GM12878 (cell line): ENCODE results near the gene GALT. TPM values are rescaled to one million over a fixed set of nuclear protein-coding genes. Genes with fewer than 3 reads are reported as not detected.

ENCODE experiments used
- ATAC-seq: fragments of 200-7000 bp; cut with Tn5 transposase; 3 replicates; pipeline ENCODE4 v1.9.1; 2020; ENCODE audit warnings: mild to moderate bottlenecking, moderate library complexity
- BruUV-seq: library from RNA; stranded (reverse); fragments of 400-500 nt; replicated peaks from 2 replicates; lab custom pipeline; 2021; lab: Mats Ljungman, UMichigan
- CTCF ChIA-PET: fragments of 300-600 bp; sonication (Branson Sonifier 250); formaldehyde crosslinking; extraction: SDS; loops from one replicate; lab custom pipeline; 2021; ENCODE audit warnings: inconsistent platforms; lab: Yijun Ruan, JAX
- POLR2A ChIA-PET: fragments of 350-600 bp; formaldehyde crosslinking; extraction: SDS; loops from one replicate; lab custom pipeline; 2021; ENCODE audit warnings: inconsistent platforms; lab: Charles Lee
- RAD21 ChIA-PET: fragments of 300-600 bp; sonication (Branson Sonifier 250); formaldehyde crosslinking; loops from one replicate; lab custom pipeline; 2023; ENCODE audit warnings: antibody characterized with exemption; ENCODE audit not compliant: unreplicated experiment; lab: Charles Lee
- SMC1A ChIA-PET: fragments of 300-600 bp; sonication (Branson Sonifier 250); formaldehyde crosslinking; loops from one replicate; lab custom pipeline; 2023; ENCODE audit not compliant: unreplicated experiment, uncharacterized antibody; lab: Charles Lee
- DNase-seq: peaks from one replicate; pipeline ENCODE4 v3.0.0-alpha.2; 2011; ENCODE audit warnings: low read depth, low spot score
- FAIRE-seq: peaks from 3 replicates; lab custom pipeline; 2011; peaks lifted over from hg19 to GRCh38; lab: Jason Lieb, UNC
- H2AFZ ChIP-seq: 2 replicates; pipeline ENCODE4 v1.6.0; 2011; ENCODE audit warnings: low read depth, low read length, control low read depth; ENCODE audit not compliant: control insufficient read depth
- H3K27ac ChIP-seq: 2 replicates; pipeline ENCODE4 v1.5.1; 2011; ENCODE audit warnings: control low read depth; ENCODE audit not compliant: control insufficient read depth, insufficient read depth
- H3K27me3 ChIP-seq, 2 experiments: replicated peaks in 1 of 2; 2 replicates each; pipeline versions ENCODE4 v1.6.0 to v1.6.1; 2011; ENCODE audit warnings: low read length in 1 of 2; ENCODE audit not compliant: control insufficient read depth in 2 of 2, insufficient read depth in 2 of 2
- H3K36me3 ChIP-seq, 2 experiments: 2 replicates each; pipeline ENCODE4 v1.5.1; 2011; ENCODE audit warnings: low read length in 1 of 2; ENCODE audit not compliant: control insufficient read depth in 2 of 2, insufficient read depth in 2 of 2
- H3K4me1 ChIP-seq: 2 replicates; pipeline ENCODE4 v1.6.1; 2011; ENCODE audit warnings: mild to moderate bottlenecking, low read length, moderate library complexity, mixed read lengths; ENCODE audit not compliant: control insufficient read depth, insufficient read depth
- H3K4me2 ChIP-seq: 2 replicates; pipeline ENCODE4 v1.6.0; 2011; ENCODE audit warnings: control low read depth; ENCODE audit not compliant: control insufficient read depth, insufficient read depth
- H3K4me3 ChIP-seq: fragments of 200-600 bp; sonication (generic); 2 replicates; pipeline ENCODE4 v1.5.1; 2016
- H3K79me2 ChIP-seq: 2 replicates; pipeline ENCODE4 v1.6.0; 2011; ENCODE audit warnings: low read length; ENCODE audit not compliant: control insufficient read depth, insufficient read depth
- H3K9ac ChIP-seq: 2 replicates; pipeline ENCODE4 v1.8.0; 2011; ENCODE audit warnings: low read length, control low read depth, mixed read lengths; ENCODE audit not compliant: control insufficient read depth, insufficient read depth
- H3K9me3 ChIP-seq: replicated peaks from 3 replicates; pipeline ENCODE4 v1.5.1; 2011; ENCODE audit warnings: mild to moderate bottlenecking, low read length; ENCODE audit not compliant: control insufficient read depth, insufficient read depth
- H4K20me1 ChIP-seq: 2 replicates; pipeline ENCODE4 v1.6.0; 2011; ENCODE audit not compliant: control insufficient read depth, insufficient read depth
- ESRRA ChIP-seq: IDR thresholded peaks from 2 replicates; pipeline ENCODE4 v1.6.1; 2012; ENCODE audit warnings: mild to moderate bottlenecking, low read length, improper control_type of control experiment
- EZH2 ChIP-seq: IDR thresholded peaks from 2 replicates; pipeline ENCODE4 v1.6.1; 2012; ENCODE audit warnings: low read depth, mild to moderate bottlenecking, control low read depth, inconsistent platforms, low read length, borderline replicate concordance; ENCODE audit not compliant: control insufficient read depth
- FOXM1 ChIP-seq: IDR thresholded peaks from 2 replicates; pipeline ENCODE4 v1.6.1; 2012; ENCODE audit warnings: low read depth, mild to moderate bottlenecking, inconsistent platforms, low read length, moderate library complexity
- IKZF2 ChIP-seq, 2 experiments: fragments of 450-650 bp; IDR thresholded peaks; 2 replicates each; pipeline ENCODE4 v1.6.1; 2017; ENCODE audit warnings: mild to moderate bottlenecking in 2 of 2, moderate library complexity in 2 of 2
- MEF2B ChIP-seq: fragments of 450-650 bp; IDR thresholded peaks from 2 replicates; pipeline ENCODE4 v1.6.1; 2018; ENCODE audit warnings: mild to moderate bottlenecking, moderate library complexity; ENCODE audit not compliant: partially characterized antibody, poor library complexity, severe bottlenecking
- NKRF ChIP-seq: fragments of 450-650 bp; conservative IDR thresholded peaks from 2 replicates; pipeline ENCODE4 v1.6.1; 2017; ENCODE audit warnings: mild to moderate bottlenecking, moderate library complexity
- ZNF217 ChIP-seq: fragments of 450-650 bp; IDR thresholded peaks from 2 replicates; pipeline ENCODE4 v1.6.1; 2017; ENCODE audit warnings: antibody characterized with exemption, mild to moderate bottlenecking
- ZNF24 ChIP-seq: fragments of 450-650 bp; IDR thresholded peaks from 2 replicates; pipeline ENCODE4 v1.6.1; 2017; ENCODE audit warnings: antibody characterized with exemption, mild to moderate bottlenecking
- ZSCAN29 ChIP-seq: fragments of 450-650 bp; IDR thresholded peaks from 2 replicates; pipeline ENCODE4 v1.6.1; 2017; ENCODE audit warnings: mild to moderate bottlenecking, moderate library complexity
- WGBS: methylation state at CpG from one replicate; pipeline ENCODE4 v1.1.6; 2016; ENCODE audit warnings: low lambda C conversion rate; ENCODE audit not compliant: insufficient replicate concordance, insufficient coverage; ENCODE audit errors: missing lambda C conversion rate; 5-methylcytosine and 5-hydroxymethylcytosine counted together
- in situ Hi-C: fragments of 300-500 bp; cut with MboI; formaldehyde crosslinking; loops from 9 replicates; pipeline ENCODE4 v1.14.3; 2018; ENCODE audit warnings: mixed read lengths
- intact Hi-C: fragments of 100-400 bp; cut with micrococcal nuclease; formaldehyde crosslinking; loops from one replicate; pipeline ENCODE4 v1.14.2; 2022; ENCODE audit not compliant: unreplicated experiment
- polyA plus RNA-seq, 11 experiments: library from polyadenylated mRNA; depleted of rRNA in 4 of 11; unstranded in 6 of 11; stranded (reverse) in 5 of 11; fragments of >200 nt; fragmentation: Nextera tagmentation in 4 of 11; fragmentation: Illumina TruSeq in 1 of 11; extraction: Ambion mirVana in 4 of 11; extraction: Trizol in 1 of 11; gene quantifications; 1 replicate in 1 of 11; 2 replicates in 10 of 11; pipeline versions ENCODE4 v1.2.1 to v1.2.3, GENCODE V29; 2011 to 2016; ENCODE audit warnings: inconsistent platforms in 2 of 11, missing spikeins in 2 of 11, low read depth in 1 of 11
- total RNA-seq, 4 experiments: library from RNA; depleted of rRNA in 3 of 4; stranded (reverse); fragments of >200 nt in 3 of 4; fragmentation: Illumina TruSeq in 1 of 4; extraction: Trizol in 1 of 4; gene quantifications; 2 replicates each; pipeline versions ENCODE4 v1.2.1 to v1.2.3, GENCODE V29; 2013 to 2021
- TF ChIP-seq, protein P1 (sequence below): fragments of 450-650 bp; IDR thresholded peaks from 2 replicates; pipeline ENCODE4 v1.6.1; 2016; ENCODE audit warnings: mild to moderate bottlenecking
- TF ChIP-seq, protein P2 (sequence below): fragments of 150-350 bp; IDR thresholded peaks from 2 replicates; pipeline ENCODE4 v1.6.1; 2014; ENCODE audit warnings: mild to moderate bottlenecking, low read depth, low read length
- TF ChIP-seq, protein P3 (sequence below): fragments of 450-650 bp; IDR thresholded peaks from 2 replicates; pipeline ENCODE4 v1.6.1; 2017; ENCODE audit warnings: mild to moderate bottlenecking, low read depth, inconsistent platforms; ENCODE audit not compliant: poor library complexity, severe bottlenecking

The GALT gene
- total and polyA plus RNA-seq, 10 of the 15 experiments (the other 5 are each of a cell fraction or from before 2014, with no cell fraction given): 9.3 to 34.1 (median 26.9) TPM

- intact Hi-C loops (loop anchor here (1.0 kb wide), 1 partner anchor 26 kb away; no protein-coding TSS in a partner anchor), in situ Hi-C loops (no loop called here)
- DNase-seq: no peak
- H3K79me2 ChIP-seq: no peaks in the 10 kb centered on the region
- H3K4me1 ChIP-seq: no peaks in the 10 kb centered on the region
- SMC1A ChIA-PET: interaction anchor here (1.1 kb wide), 1 partner anchor 310 kb away, joined by 3 read pairs; no protein-coding TSS in a partner anchor
- no TSS peak for BruUV-seq
- no peaks in the 10 kb centered on the region for H3K27me3 ChIP-seq
- no peaks in the 10 kb centered on the region for H3K9me3 ChIP-seq
- TF ChIP-seq FOXM1 (no peak), NKRF (no peak), IKZF2 (IDR thresholded peaks at IDR 0.05) (no peak), MEF2B (no peak), EZH2 (no peak), ESRRA (no peak), ZSCAN29 (no peak), ZNF217 (no peak), ZNF24 (no peak)
- TF ChIP-seq, protein P1, sequence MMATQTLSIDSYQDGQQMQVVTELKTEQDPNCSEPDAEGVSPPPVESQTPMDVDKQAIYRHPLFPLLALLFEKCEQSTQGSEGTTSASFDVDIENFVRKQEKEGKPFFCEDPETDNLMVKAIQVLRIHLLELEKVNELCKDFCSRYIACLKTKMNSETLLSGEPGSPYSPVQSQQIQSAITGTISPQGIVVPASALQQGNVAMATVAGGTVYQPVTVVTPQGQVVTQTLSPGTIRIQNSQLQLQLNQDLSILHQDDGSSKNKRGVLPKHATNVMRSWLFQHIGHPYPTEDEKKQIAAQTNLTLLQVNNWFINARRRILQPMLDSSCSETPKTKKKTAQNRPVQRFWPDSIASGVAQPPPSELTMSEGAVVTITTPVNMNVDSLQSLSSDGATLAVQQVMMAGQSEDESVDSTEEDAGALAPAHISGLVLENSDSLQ: no peak
- TF ChIP-seq, protein P2, sequence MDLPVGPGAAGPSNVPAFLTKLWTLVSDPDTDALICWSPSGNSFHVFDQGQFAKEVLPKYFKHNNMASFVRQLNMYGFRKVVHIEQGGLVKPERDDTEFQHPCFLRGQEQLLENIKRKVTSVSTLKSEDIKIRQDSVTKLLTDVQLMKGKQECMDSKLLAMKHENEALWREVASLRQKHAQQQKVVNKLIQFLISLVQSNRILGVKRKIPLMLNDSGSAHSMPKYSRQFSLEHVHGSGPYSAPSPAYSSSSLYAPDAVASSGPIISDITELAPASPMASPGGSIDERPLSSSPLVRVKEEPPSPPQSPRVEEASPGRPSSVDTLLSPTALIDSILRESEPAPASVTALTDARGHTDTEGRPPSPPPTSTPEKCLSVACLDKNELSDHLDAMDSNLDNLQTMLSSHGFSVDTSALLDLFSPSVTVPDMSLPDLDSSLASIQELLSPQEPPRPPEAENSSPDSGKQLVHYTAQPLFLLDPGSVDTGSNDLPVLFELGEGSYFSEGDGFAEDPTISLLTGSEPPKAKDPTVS: no peak
- TF ChIP-seq, protein P3, sequence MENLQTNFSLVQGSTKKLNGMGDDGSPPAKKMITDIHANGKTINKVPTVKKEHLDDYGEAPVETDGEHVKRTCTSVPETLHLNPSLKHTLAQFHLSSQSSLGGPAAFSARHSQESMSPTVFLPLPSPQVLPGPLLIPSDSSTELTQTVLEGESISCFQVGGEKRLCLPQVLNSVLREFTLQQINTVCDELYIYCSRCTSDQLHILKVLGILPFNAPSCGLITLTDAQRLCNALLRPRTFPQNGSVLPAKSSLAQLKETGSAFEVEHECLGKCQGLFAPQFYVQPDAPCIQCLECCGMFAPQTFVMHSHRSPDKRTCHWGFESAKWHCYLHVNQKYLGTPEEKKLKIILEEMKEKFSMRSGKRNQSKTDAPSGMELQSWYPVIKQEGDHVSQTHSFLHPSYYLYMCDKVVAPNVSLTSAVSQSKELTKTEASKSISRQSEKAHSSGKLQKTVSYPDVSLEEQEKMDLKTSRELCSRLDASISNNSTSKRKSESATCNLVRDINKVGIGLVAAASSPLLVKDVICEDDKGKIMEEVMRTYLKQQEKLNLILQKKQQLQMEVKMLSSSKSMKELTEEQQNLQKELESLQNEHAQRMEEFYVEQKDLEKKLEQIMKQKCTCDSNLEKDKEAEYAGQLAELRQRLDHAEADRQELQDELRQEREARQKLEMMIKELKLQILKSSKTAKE: no peak
- TF ChIP-seq, all 136 proteins: peak for 0
- H3K36me3 ChIP-seq: no peaks in the 10 kb centered on the region
- no peak overlapping the region for H3K27ac ChIP-seq
- WGBS: 65% methylated on average over 2 of the region's 2 CpGs
- FAIRE-seq (no peak), ATAC-seq (no peak)
- H2AFZ ChIP-seq: no peak overlapping the region
- ChIA-PET POLR2A (no interaction called here), RAD21 (no interaction called here), CTCF (interaction anchor here (0.8 to 3.3 kb wide), 6 partner anchors 10 to 39 kb away, joined by 3 to 23 read pairs (median 4); partner anchors contain the start of gene SIGMAR1)
- H3K4me2 ChIP-seq: no peak overlapping the region
- no peak overlapping the region for H3K4me3 ChIP-seq
- no peaks in the 10 kb centered on the region for H4K20me1 ChIP-seq
- H3K9ac ChIP-seq: no peak overlapping the region
Measured at GRCh38 chr9:34675869-34676268, 29.4 kb downstream of the GALT start.
